Loucy (cell line): ENCODE results near the gene CUL1.

ENCODE experiments used
- H2AFZ ChIP-seq: fragments of 200-600 bp; sonication (generic); 2 replicates; pipeline ENCODE4 v1.6.0; 2016; ENCODE audit warnings: antibody characterized with exemption, mild to moderate bottlenecking, low read length, moderate library complexity
- H3F3A ChIP-seq: fragments of 200-600 bp; 2 replicates; pipeline ENCODE4 v1.6.0; 2016; ENCODE audit warnings: antibody characterized with exemption, low read depth, mild to moderate bottlenecking
- H3K27me3 ChIP-seq: fragments of 200-600 bp; sonication (generic); 2 replicates; pipeline ENCODE4 v1.6.1; 2014; ENCODE audit warnings: low read length, mild to moderate bottlenecking; ENCODE audit not compliant: insufficient read depth, poor library complexity, severe bottlenecking
- H3K36me3 ChIP-seq: fragments of 200-600 bp; sonication (generic); 2 replicates; pipeline ENCODE4 v1.6.1; 2016; ENCODE audit warnings: low read length; ENCODE audit not compliant: insufficient read depth
- H3K4me1 ChIP-seq: fragments of 200-600 bp; sonication (generic); 2 replicates; pipeline ENCODE4 v1.5.1; 2014; ENCODE audit warnings: low read length, mild to moderate bottlenecking; ENCODE audit not compliant: insufficient read depth, poor library complexity, severe bottlenecking
- H3K4me2 ChIP-seq: fragments of 200-600 bp; sonication (generic); 2 replicates; pipeline ENCODE4 v1.6.0; 2014; ENCODE audit warnings: antibody characterized with exemption, low read length, low read depth, mild to moderate bottlenecking; ENCODE audit not compliant: poor library complexity, severe bottlenecking
- H3K4me3 ChIP-seq: fragments of 200-600 bp; sonication (generic); 2 replicates; pipeline ENCODE4 v1.5.1; 2014; ENCODE audit warnings: low read length, mild to moderate bottlenecking, mixed read lengths; ENCODE audit not compliant: poor library complexity, severe bottlenecking
- H3K79me2 ChIP-seq: fragments of 200-600 bp; sonication (generic); 2 replicates; pipeline ENCODE4 v1.6.1; 2014; ENCODE audit warnings: low read length; ENCODE audit not compliant: insufficient read depth
- H3K9ac ChIP-seq: fragments of 200-600 bp; sonication (generic); 2 replicates; pipeline ENCODE4 v1.6.0; 2014; ENCODE audit warnings: mild to moderate bottlenecking, low read depth, low read length, moderate library complexity; ENCODE audit not compliant: poor library complexity, severe bottlenecking
- H3K9me2 ChIP-seq: fragments of 200-600 bp; sonication (generic); replicated peaks from 2 replicates; pipeline ENCODE4 v1.6.1; 2016; ENCODE audit warnings: low read depth, low read length, mixed read lengths
- H3K9me3 ChIP-seq: fragments of 200-600 bp; sonication (generic); 2 replicates; pipeline ENCODE4 v1.6.1; 2014; ENCODE audit warnings: mild to moderate bottlenecking, antibody characterized with exemption, low read length, low read depth; ENCODE audit not compliant: insufficient read depth
- H4K20me1 ChIP-seq: fragments of 200-600 bp; sonication (generic); 2 replicates; pipeline ENCODE4 v1.6.0; 2014; ENCODE audit warnings: antibody characterized with exemption, low read length, mild to moderate bottlenecking; ENCODE audit not compliant: insufficient read depth, poor library complexity, severe bottlenecking
- CTCF ChIP-seq: fragments of 200-600 bp; sonication (generic); conservative IDR thresholded peaks from 2 replicates; pipeline ENCODE4 v1.5.1; 2014; ENCODE audit warnings: mild to moderate bottlenecking, antibody characterized with exemption, low read length
- EZH2phosphoT487 ChIP-seq: fragments of 200-600 bp; IDR thresholded peaks from 2 replicates; pipeline ENCODE4 v1.6.1; 2018; ENCODE audit warnings: antibody characterized with exemption, mild to moderate bottlenecking, moderate library complexity, borderline replicate concordance

CUL1 gene

GRCh38 chr7:148684289-148684830 lies 14.3 kb upstream of the CUL1 start:
- H2AFZ ChIP-seq = no peak overlapping the region

GRCh38 chr7:148686312-148686937 lies 12.3 kb upstream of the CUL1 start:
- no peaks in the 10 kb centered on the region for H3K27me3 ChIP-seq
- no peak overlapping the region for H3K9ac ChIP-seq
- H3K9me2 ChIP-seq = no peaks in the 10 kb centered on the region
- no peaks in the 10 kb centered on the region for H3K79me2 ChIP-seq
- H3K36me3 ChIP-seq = no peaks in the 10 kb centered on the region
- H3F3A ChIP-seq = no peaks in the 10 kb centered on the region
- TF ChIP-seq CTCF = no peak
- no peak for TF ChIP-seq EZH2phosphoT487
- H2AFZ ChIP-seq = no peak overlapping the region
- H3K4me2 ChIP-seq = no peak overlapping the region
- H4K20me1 ChIP-seq = no peaks in the 10 kb centered on the region
- peaks cover 6% of the 10 kb centered on the region; the same call in 1 of the 2 replicates for H3K9me3 ChIP-seq
- H3K4me1 ChIP-seq = no peaks in the 10 kb centered on the region
- no peak overlapping the region for H3K4me3 ChIP-seq

More at GRCh38 chr7:148684289-148684830, 14.3 kb upstream of the CUL1 start:
- Histone ChIP-seq H3F3A (no peaks in the 10 kb centered on the region), H3K9ac (no peak overlapping the region), H3K9me2 (no peaks in the 10 kb centered on the region), H3K27me3 (no peaks in the 10 kb centered on the region), H3K79me2 (no peaks in the 10 kb centered on the region), H3K4me2 (no peak overlapping the region), H3K36me3 (no peaks in the 10 kb centered on the region), H3K9me3 (peaks cover 6% of the 10 kb centered on the region; the same call in 1 of the 2 replicates), H4K20me1 (no peaks in the 10 kb centered on the region), H3K4me3 (no peak overlapping the region), H3K4me1 (no peaks in the 10 kb centered on the region)
- no peak for TF ChIP-seq CTCF

- Histone ChIP-seq H3K36me3 (no peaks in the 10 kb centered on the region), H3K27me3 (no peaks in the 10 kb centered on the region), H3K4me3 (no peak overlapping the region), H3K4me2 (no peak overlapping the region), H3K9me2 (no peaks in the 10 kb centered on the region), H2AFZ (no peak overlapping the region), H3K79me2 (no peaks in the 10 kb centered on the region), H3F3A (no peaks in the 10 kb centered on the region), H3K9ac (no peak overlapping the region), H4K20me1 (no peaks in the 10 kb centered on the region), H3K9me3 (no peaks in the 10 kb centered on the region), H3K4me1 (no peaks in the 10 kb centered on the region)
- TF ChIP-seq EZH2phosphoT487 (no peak), CTCF (no peak)
These were observed 11.1 kb upstream of the CUL1 start for GRCh38 chr7:148687555-148687954.
